Fibroblast of pulmonary artery (primary cell): ENCODE data around the gene CMTM1.
"Not testable (repeated sequence)": the region's sequence is repeated elsewhere in the genome, so short reads cannot be mapped to it uniquely, and the experiment has no call there.

Experiments used
- DNase-seq: peaks from one replicate; pipeline ENCODE4 v3.0.0-alpha.2; 2010; ENCODE audit warnings: low read depth
- H3K4me3 ChIP-seq: replicated peaks from 2 replicates; pipeline ENCODE4 v1.5.1; 2011; ENCODE audit warnings: low read depth, mild to moderate bottlenecking, control low read depth, low read length, moderate library complexity
- CTCF ChIP-seq: IDR thresholded peaks from 2 replicates; pipeline ENCODE4 v1.5.1; 2011; ENCODE audit warnings: mild to moderate bottlenecking, control low read depth, low read length, inconsistent platforms; ENCODE audit errors: missing control alignments

Gene CMTM1

GRCh38 chr16:66608241-66609138, 42.3 kb downstream of the CMTM1 start:
- H3K4me3 ChIP-seq = no peak overlapping the region

GRCh38 chr16:66609139-66609510, 42.9 kb downstream of the CMTM1 start:
- H3K4me3 ChIP-seq = no peak overlapping the region

More at GRCh38 chr16:66608241-66609138, 42.3 kb downstream of the CMTM1 start:
- TF ChIP-seq CTCF = peak; percentile 92
- peak; percentile 91 for DNase-seq

GRCh38 chr16:66610111-66610820, 44.0 kb downstream of the CMTM1 start:
- TF ChIP-seq CTCF = no peak
- DNase-seq = no peak
- no peak overlapping the region for H3K4me3 ChIP-seq

More at GRCh38 chr16:66609139-66609510, 42.9 kb downstream of the CMTM1 start:
- TF ChIP-seq CTCF = no peak
- no peak for DNase-seq

GRCh38 chr16:66611911-66612310, 45.7 kb downstream of the CMTM1 start:
- H3K4me3 ChIP-seq, DNase-seq: not testable (repeated sequence)

- no peak overlapping the region for H3K4me3 ChIP-seq
- DNase-seq = no peak
- TF ChIP-seq CTCF = no peak
These were observed 46.2 kb downstream of the CMTM1 start for GRCh38 chr16:66612422-66612821.

GRCh38 chr16:66614161-66614802, 48.0 kb downstream of the CMTM1 start:
- TF ChIP-seq CTCF = no peak
- no peak for DNase-seq
- H3K4me3 ChIP-seq = no peak overlapping the region

- no peak for TF ChIP-seq CTCF
- H3K4me3 ChIP-seq = no peak overlapping the region
- DNase-seq = no peak
These were observed 49.9 kb downstream of the CMTM1 start for GRCh38 chr16:66616169-66616568.
